PFSK-1 (cell line): ENCODE measurements around the gene FAM171A1.

Experiments used
- FOXP2 ChIP-seq: optimal IDR thresholded peaks from 2 replicates; pipeline ENCODE3; 2011; ENCODE audit warnings: borderline replicate concordance, control low read depth, inconsistent platforms; ENCODE audit not compliant: insufficient read depth; ENCODE audit errors: extremely low read length, extremely low read depth
- POLR2AphosphoS5 ChIP-seq: IDR thresholded peaks from 2 replicates; pipeline ENCODE4 v1.6.1; 2012; ENCODE audit warnings: low read depth, mild to moderate bottlenecking, control low read depth, low read length, moderate library complexity
- REST ChIP-seq, 2 experiments: IDR thresholded peaks; 2 replicates each; pipeline versions ENCODE4 v1.6.1 to v1.8.0; 2011 to 2012; ENCODE audit warnings: low read depth in 2 of 2, low read length in 2 of 2, control low read depth in 1 of 2, inconsistent platforms in 1 of 2, mild to moderate bottlenecking in 1 of 2, moderate library complexity in 1 of 2; ENCODE audit not compliant: insufficient read depth in 1 of 2
- SIN3A ChIP-seq: IDR thresholded peaks from 2 replicates; pipeline ENCODE4 v1.6.1; 2012; ENCODE audit warnings: mild to moderate bottlenecking, low read length, moderate library complexity, borderline replicate concordance; ENCODE audit not compliant: insufficient read depth
- TAF1 ChIP-seq: IDR thresholded peaks from 2 replicates; pipeline ENCODE4 v1.6.1; 2012; ENCODE audit warnings: low read length, control low read depth, borderline replicate concordance; ENCODE audit not compliant: insufficient read depth

FAM171A1 gene

GRCh38 chr10:15220445-15220844 lies 150.6 kb downstream of the FAM171A1 start:
- no peak for TF ChIP-seq TAF1
- TF ChIP-seq SIN3A: no peak
- no peak for TF ChIP-seq REST (IDR thresholded peaks at IDR 0.05; ENCODE audit: insufficient read depth in 1 of 2, low read depth in 2 of 2, low read length in 2 of 2)
- no peak for TF ChIP-seq POLR2AphosphoS5
- TF ChIP-seq FOXP2: no peak

GRCh38 chr10:15216700-15217099 lies 154.4 kb downstream of the FAM171A1 start:
- TF ChIP-seq POLR2AphosphoS5 (no peak), FOXP2 (no peak), TAF1 (no peak), REST (IDR thresholded peaks at IDR 0.05; ENCODE audit: insufficient read depth in 1 of 2, low read depth in 2 of 2, low read length in 2 of 2) (no peak), SIN3A (no peak)

GRCh38 chr10:15214237-15214636 lies 156.9 kb downstream of the FAM171A1 start:
- no peak for TF ChIP-seq SIN3A
- TF ChIP-seq TAF1: no peak

- TF ChIP-seq SIN3A: no peak
These were observed 157.6 kb downstream of the FAM171A1 start for GRCh38 chr10:15213461-15213861.

GRCh38 chr10:15211464-15211979 lies 159.6 kb downstream of the FAM171A1 start:
- TF ChIP-seq TAF1: no peak
- no peak for TF ChIP-seq FOXP2
- TF ChIP-seq SIN3A: no peak
- TF ChIP-seq POLR2AphosphoS5: no peak

- TF ChIP-seq TAF1 (no peak), POLR2AphosphoS5 (no peak), SIN3A (no peak), REST (IDR thresholded peaks at IDR 0.05; ENCODE audit: insufficient read depth in 1 of 2, low read depth in 2 of 2, low read length in 2 of 2) (no peak), FOXP2 (no peak)
These were observed 160.6 kb downstream of the FAM171A1 start for GRCh38 chr10:15210521-15210920.

GRCh38 chr10:15209827-15210509 lies 161.1 kb downstream of the FAM171A1 start:
- no peak for TF ChIP-seq REST (IDR thresholded peaks at IDR 0.05; ENCODE audit: insufficient read depth in 1 of 2, low read depth in 2 of 2, low read length in 2 of 2)
- no peak for TF ChIP-seq FOXP2
